ENCODE results near the gene HNRNPH3. TPM values are rescaled to one million over a fixed set of nuclear protein-coding genes. Genes with fewer than 3 reads are reported as not detected.

HNRNPH3 gene
- total and polyA plus RNA-seq, 2 experiments from 2014 or later = 87.2 to 367 TPM

DNA sequence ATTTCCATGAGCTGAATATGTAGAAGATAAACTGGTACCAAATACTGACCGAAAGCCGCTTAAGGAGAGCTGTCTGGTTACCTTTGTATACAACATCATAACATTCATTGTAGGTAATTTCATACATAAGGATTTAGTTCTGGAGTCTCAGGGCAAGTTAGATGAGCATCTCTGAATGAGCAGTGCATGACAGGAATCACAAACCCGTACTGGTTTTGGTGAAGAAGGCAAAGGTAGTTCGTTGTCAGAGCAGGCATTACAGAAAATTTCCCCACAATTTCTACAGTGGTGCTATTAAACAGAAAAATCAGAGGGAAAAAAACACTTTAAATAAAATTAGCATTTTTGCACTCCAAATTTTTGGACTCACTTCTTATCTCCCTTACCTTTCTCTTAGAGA is 13.8 kb downstream of the HNRNPH3 start (continued):
- TF ChIP-seq, protein P1, sequence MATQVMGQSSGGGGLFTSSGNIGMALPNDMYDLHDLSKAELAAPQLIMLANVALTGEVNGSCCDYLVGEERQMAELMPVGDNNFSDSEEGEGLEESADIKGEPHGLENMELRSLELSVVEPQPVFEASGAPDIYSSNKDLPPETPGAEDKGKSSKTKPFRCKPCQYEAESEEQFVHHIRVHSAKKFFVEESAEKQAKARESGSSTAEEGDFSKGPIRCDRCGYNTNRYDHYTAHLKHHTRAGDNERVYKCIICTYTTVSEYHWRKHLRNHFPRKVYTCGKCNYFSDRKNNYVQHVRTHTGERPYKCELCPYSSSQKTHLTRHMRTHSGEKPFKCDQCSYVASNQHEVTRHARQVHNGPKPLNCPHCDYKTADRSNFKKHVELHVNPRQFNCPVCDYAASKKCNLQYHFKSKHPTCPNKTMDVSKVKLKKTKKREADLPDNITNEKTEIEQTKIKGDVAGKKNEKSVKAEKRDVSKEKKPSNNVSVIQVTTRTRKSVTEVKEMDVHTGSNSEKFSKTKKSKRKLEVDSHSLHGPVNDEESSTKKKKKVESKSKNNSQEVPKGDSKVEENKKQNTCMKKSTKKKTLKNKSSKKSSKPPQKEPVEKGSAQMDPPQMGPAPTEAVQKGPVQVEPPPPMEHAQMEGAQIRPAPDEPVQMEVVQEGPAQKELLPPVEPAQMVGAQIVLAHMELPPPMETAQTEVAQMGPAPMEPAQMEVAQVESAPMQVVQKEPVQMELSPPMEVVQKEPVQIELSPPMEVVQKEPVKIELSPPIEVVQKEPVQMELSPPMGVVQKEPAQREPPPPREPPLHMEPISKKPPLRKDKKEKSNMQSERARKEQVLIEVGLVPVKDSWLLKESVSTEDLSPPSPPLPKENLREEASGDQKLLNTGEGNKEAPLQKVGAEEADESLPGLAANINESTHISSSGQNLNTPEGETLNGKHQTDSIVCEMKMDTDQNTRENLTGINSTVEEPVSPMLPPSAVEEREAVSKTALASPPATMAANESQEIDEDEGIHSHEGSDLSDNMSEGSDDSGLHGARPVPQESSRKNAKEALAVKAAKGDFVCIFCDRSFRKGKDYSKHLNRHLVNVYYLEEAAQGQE (IDR thresholded peaks at IDR 0.05; ENCODE audit: unreplicated experiment) = no peak
- TF ChIP-seq NANOG (IDR thresholded peaks at IDR 0.05; ENCODE audit: borderline replicate concordance) = no peak
- TF ChIP-seq EZH2 (IDR thresholded peaks at IDR 0.05; ENCODE audit: low read depth, unreplicated experiment) = no peak
- TF ChIP-seq, protein P2, sequence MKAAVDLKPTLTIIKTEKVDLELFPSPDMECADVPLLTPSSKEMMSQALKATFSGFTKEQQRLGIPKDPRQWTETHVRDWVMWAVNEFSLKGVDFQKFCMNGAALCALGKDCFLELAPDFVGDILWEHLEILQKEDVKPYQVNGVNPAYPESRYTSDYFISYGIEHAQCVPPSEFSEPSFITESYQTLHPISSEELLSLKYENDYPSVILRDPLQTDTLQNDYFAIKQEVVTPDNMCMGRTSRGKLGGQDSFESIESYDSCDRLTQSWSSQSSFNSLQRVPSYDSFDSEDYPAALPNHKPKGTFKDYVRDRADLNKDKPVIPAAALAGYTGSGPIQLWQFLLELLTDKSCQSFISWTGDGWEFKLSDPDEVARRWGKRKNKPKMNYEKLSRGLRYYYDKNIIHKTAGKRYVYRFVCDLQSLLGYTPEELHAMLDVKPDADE (IDR thresholded peaks at IDR 0.05) = no peak
- TF ChIP-seq CREB1 (CRISPR knock-in tag; IDR thresholded peaks at IDR 0.05; ENCODE audit: low read depth) = no peak
- TF ChIP-seq, protein P3, sequence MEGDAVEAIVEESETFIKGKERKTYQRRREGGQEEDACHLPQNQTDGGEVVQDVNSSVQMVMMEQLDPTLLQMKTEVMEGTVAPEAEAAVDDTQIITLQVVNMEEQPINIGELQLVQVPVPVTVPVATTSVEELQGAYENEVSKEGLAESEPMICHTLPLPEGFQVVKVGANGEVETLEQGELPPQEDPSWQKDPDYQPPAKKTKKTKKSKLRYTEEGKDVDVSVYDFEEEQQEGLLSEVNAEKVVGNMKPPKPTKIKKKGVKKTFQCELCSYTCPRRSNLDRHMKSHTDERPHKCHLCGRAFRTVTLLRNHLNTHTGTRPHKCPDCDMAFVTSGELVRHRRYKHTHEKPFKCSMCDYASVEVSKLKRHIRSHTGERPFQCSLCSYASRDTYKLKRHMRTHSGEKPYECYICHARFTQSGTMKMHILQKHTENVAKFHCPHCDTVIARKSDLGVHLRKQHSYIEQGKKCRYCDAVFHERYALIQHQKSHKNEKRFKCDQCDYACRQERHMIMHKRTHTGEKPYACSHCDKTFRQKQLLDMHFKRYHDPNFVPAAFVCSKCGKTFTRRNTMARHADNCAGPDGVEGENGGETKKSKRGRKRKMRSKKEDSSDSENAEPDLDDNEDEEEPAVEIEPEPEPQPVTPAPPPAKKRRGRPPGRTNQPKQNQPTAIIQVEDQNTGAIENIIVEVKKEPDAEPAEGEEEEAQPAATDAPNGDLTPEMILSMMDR (conservative IDR thresholded peaks at IDR 0.05; ENCODE audit: low read depth in 2 of 2) = no peak
- no peak for TF ChIP-seq STAT1 (IDR thresholded peaks at IDR 0.05; ENCODE audit: unreplicated experiment)
- TF ChIP-seq ZNF114 (CRISPR knock-in tag; IDR thresholded peaks at IDR 0.05) = no peak

DNA sequence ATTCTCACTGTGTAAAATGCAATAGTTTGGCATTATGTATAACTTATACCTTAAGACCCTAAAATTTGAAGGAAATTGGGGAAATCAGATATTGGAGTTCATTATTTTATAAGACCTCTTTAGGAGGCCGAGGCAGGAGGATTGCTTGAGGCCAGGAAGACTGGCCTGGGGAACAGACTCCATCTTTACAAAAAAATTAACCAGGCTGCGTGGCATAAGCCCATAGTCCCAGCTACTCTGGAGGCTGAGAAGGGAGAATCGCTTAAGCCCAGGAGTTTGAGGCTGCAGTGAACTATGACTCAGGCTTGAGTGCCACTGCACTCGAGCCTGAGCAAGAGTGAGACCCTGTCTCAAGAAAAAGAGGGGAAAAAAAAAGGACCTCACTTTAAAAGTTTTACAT is 14.9 kb downstream of the HNRNPH3 start:
- TF ChIP-seq POLR2AphosphoS5 (IDR thresholded peaks at IDR 0.05; ENCODE audit: low read depth) = no peak
- TF ChIP-seq, protein P2 (IDR thresholded peaks at IDR 0.05) = no peak
- no peak overlapping the region for H3K4me3 ChIP-seq
- H3K36me3 ChIP-seq (ENCODE audit: insufficient read depth) = peaks cover 27% of the 10 kb centered on the region
- Mint-ChIP-seq H3K9me3 (no peaks in the 10 kb centered on the region), H3K27me3 (ENCODE audit: insufficient read depth, low read depth, poor library complexity) (peaks cover 1% of the 10 kb centered on the region), H3K4me1 (peaks cover 2% of the 10 kb centered on the region; the same call in 1 of the 3 replicates), H3K27ac (no peak overlapping the region), H3K36me3 (ENCODE audit: low read depth) (peaks cover 53% of the 10 kb centered on the region), H3K4me3 (no peak overlapping the region)
- peaks cover 14% of the 10 kb centered on the region for H4K20me1 ChIP-seq (replicated peaks; ENCODE audit: insufficient read depth)
- ATAC-seq (no peak), DNase-seq (ENCODE audit: low spot score) (no peak)
- no peaks in the 10 kb centered on the region for H3K27me3 ChIP-seq (ENCODE audit: insufficient read depth)
- H3K4me1 ChIP-seq (ENCODE audit: insufficient read depth) = no peaks in the 10 kb centered on the region
- no peak overlapping the region for H3K27ac ChIP-seq (ENCODE audit: low read depth)
- no peak overlapping the region for H3K4me2 ChIP-seq
- no peaks in the 10 kb centered on the region for H3K9me2 ChIP-seq (ENCODE audit: insufficient read depth)
- 0 out of 2 replicates have a peak, but pooled peaks cover 3% of the 10 kb centered on the region for H3K79me2 ChIP-seq (replicated peaks; ENCODE audit: insufficient read depth)
- peaks cover 9% of the 10 kb centered on the region; the same call in 1 of the 2 replicates for H3F3A ChIP-seq (replicated peaks; ENCODE audit: low read depth)
- H2AFZ ChIP-seq = no peak overlapping the region

Data from GM23338 (cell line).